Fibroblast of mammary gland (primary cell): ENCODE results near the gene ABCF2.

Source experiments
- DNase-seq: peaks from one replicate; pipeline ENCODE4 v3.0.0-alpha.2; 2010; ENCODE audit warnings: low read depth
- H3K4me3 ChIP-seq: 2 replicates; pipeline ENCODE4 v1.5.1; 2011; ENCODE audit warnings: low read depth, mild to moderate bottlenecking, low read length, moderate library complexity; ENCODE audit not compliant: control insufficient read depth
- TF ChIP-seq, protein P1 (sequence below): conservative IDR thresholded peaks from 2 replicates; pipeline ENCODE4 v1.5.1; 2011; ENCODE audit warnings: low read depth, low read length, inconsistent platforms; ENCODE audit not compliant: control insufficient read depth, insufficient read depth

The ABCF2 gene

DNA sequence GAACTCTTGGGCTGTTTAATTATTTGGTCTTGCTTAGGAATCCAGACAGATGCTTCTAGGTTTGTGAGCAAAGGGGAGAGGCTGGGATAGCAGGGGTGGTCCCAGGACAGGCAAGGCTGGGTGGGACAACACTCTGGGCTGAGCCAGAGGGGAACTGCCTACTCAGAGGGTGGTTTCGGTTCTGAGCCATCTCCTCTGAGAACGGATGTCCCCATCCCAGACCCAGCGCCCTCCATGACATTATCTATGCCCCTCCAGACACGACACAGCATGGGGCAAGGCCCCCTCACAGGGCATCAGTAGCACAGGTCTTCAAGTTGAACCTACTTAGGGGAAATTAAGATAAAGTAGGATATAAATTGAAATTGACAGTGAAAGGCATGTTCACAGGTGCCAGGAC is 47.1 kb downstream of the ABCF2 start:
- TF ChIP-seq, protein P1, sequence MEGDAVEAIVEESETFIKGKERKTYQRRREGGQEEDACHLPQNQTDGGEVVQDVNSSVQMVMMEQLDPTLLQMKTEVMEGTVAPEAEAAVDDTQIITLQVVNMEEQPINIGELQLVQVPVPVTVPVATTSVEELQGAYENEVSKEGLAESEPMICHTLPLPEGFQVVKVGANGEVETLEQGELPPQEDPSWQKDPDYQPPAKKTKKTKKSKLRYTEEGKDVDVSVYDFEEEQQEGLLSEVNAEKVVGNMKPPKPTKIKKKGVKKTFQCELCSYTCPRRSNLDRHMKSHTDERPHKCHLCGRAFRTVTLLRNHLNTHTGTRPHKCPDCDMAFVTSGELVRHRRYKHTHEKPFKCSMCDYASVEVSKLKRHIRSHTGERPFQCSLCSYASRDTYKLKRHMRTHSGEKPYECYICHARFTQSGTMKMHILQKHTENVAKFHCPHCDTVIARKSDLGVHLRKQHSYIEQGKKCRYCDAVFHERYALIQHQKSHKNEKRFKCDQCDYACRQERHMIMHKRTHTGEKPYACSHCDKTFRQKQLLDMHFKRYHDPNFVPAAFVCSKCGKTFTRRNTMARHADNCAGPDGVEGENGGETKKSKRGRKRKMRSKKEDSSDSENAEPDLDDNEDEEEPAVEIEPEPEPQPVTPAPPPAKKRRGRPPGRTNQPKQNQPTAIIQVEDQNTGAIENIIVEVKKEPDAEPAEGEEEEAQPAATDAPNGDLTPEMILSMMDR: no peak
- no peak overlapping the region for H3K4me3 ChIP-seq
- no peak for DNase-seq

DNA sequence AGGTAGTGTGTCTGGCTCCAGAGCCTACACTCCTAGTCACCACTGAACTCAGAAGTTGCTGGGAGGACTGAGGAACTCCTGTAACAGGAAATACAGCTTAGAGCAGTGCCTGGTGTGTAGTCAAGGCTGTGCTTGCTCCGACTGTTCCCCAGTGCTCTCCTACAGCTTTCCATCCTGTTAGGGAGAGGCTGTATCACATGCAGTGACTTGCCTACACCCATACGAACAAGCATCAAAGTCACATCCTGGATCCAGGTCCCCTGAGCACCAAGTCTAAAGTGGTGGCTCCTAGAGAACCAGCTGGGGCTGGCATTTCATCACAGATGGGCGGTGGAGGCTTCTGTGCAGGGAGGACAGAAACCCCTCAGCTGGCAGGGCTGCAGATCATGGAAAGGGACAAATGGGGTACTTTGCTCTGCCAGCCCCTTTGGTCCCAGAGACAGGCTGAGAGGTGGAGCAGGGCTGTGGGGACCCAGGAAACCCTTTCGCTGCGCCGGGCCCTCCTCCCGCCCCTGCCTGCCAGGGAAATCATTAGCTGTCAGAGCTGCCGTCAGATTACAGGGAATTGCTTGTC is 47.6 kb downstream of the ABCF2 start:
- DNase-seq: no peak
- no peak overlapping the region for H3K4me3 ChIP-seq
- TF ChIP-seq, protein P1: no peak

DNA sequence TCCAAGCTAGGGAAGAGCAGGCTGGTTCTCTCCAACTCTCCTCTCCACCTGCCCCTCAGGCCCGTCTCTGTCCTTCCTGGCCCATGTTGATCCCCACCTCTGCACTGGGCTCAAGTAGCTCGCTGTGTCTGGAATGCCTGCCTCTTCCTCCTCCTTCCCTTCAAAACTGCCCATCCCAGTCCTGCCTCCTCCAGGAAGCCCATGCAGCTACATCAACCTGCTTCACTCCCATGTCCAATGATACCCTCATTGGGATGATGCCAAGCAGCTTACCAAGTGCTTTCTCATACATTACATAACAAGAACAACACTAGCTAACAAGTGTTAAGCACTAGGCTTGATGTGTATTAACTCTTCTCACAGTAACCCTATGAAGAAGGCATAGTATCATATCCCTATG is 48.2 kb downstream of the ABCF2 start:
- H3K4me3 ChIP-seq: no peak overlapping the region
- TF ChIP-seq, protein P1: no peak
- DNase-seq: no peak

DNA sequence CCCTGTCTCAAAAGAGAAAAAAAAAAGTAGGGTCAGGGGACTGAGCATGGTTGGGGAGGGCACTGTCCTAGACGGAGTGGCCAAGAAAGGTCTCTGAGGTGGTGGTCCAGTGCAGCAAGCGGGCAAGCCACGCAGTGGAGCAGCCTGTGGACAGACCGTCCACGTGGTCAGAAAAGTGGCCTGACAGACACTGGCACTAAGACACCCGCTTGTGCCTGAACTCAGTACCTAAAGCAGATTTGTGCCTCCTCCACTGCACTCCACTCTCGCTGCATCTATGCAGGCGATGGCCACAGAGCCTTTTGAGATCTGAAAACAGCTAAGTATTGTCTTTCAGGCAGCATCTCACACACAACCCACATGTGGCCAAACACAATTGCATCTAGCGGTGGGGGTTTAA is 48.8 kb downstream of the ABCF2 start:
- no peak for DNase-seq
- TF ChIP-seq, protein P1: no peak
- H3K4me3 ChIP-seq: no peak overlapping the region

DNA sequence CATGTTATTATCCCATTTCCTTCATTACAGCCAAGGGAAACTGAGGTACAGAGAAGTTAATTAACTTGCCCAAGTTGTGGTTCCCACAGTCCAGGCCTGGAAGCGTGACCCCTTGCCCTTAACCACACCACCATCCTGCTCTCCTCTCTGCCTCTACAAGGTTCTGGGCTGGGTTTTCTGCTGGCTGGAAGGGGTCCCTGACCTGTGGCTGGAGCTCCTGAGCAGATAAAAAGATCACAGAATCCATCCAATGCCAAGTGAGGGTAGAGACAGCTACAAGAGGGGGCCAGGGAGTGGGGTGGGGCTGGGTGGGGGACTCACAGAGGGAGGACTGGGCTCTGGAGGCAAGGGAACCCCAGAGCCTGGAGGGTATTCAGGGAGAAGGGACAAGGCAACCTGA is 49.7 kb downstream of the ABCF2 start:
- TF ChIP-seq, protein P1: no peak
- no peak for DNase-seq
- no peak overlapping the region for H3K4me3 ChIP-seq

DNA sequence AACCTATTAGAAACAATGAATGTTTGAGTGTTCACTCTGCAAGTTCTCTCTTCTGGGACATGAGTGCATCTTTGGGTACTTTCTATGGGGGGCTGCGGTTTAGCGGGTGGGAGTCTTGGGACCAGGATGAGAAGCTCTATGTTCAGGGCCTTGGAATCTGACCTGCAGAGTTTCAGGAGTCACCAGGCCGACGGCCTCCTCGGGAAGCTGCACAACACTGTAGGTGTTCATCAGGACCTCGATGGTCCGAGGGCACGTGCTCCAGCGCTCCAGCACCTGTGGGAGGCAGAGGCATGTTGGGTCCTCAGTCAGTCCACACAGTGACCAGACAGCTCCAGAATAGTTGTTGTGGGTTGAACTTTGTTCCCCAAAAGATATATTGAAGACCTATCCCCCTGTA is 50.6 kb downstream of the ABCF2 start:
- H3K4me3 ChIP-seq: no peak overlapping the region
- TF ChIP-seq, protein P1: no peak
- no peak for DNase-seq

DNA sequence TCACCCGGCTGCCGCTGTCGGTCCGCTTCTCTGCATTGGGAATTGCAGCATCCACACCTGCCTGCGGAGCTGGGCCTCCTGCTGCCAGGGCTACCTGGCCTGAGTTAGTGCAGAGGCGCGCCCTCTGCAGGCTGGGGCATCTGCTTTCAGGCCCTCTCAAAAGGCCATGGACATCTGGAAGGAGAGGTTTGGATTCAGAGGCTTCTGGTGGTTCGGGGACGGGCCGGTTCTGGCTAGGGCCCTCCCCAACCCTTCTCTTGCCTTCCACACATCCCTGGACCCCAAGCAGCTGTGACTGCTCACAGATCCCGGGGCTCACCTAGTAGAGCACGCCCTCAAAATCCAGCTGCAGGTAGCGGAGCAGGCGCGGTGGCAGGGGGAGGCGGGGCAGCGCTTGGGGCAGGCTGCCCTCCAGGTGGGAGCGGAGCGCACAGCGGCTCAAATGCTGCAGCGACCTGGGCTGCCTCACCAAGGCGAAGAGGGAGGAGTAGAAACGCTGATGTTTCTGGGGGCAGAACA is 51.2 kb downstream of the ABCF2 start:
- DNase-seq: no peak
- TF ChIP-seq, protein P1: no peak
- no peak overlapping the region for H3K4me3 ChIP-seq
